ENCODE results near the gene ENDOU.

Gene ENDOU

GRCh38 chr12:47717443-47718193, 7.7 kb downstream of the ENDOU start:
- peak; percentile 17 for DNase-seq

GRCh38 chr12:47717046-47717442, 8.2 kb downstream of the ENDOU start:
- no peak for DNase-seq

- no peak for DNase-seq
Observed at GRCh38 chr12:47715877-47716548, 9.3 kb downstream of the ENDOU start.

GRCh38 chr12:47715393-47715876, 9.9 kb downstream of the ENDOU start:
- DNase-seq, result peak; percentile 77

GRCh38 chr12:47714826-47715386, 10.4 kb downstream of the ENDOU start:
- DNase-seq, result no peak

GRCh38 chr12:47712171-47712570, 13.1 kb downstream of the ENDOU start:
- no peak for DNase-seq

- no peak for DNase-seq
Observed at GRCh38 chr12:47711448-47711847, 13.8 kb downstream of the ENDOU start.

- DNase-seq, result no peak
Observed at GRCh38 chr12:47710278-47710677, 15.0 kb downstream of the ENDOU start.

- no peak for DNase-seq
Observed at GRCh38 chr12:47709671-47710070, 15.6 kb downstream of the ENDOU start.

GRCh38 chr12:47709237-47709636, 16.1 kb downstream of the ENDOU start:
- no peak for DNase-seq

- no peak for DNase-seq
Observed at GRCh38 chr12:47707905-47708543, 17.3 kb downstream of the ENDOU start.

- DNase-seq, result no peak
Observed at GRCh38 chr12:47707355-47707754, 17.9 kb downstream of the ENDOU start.

GRCh38 chr12:47705566-47706425, 19.5 kb downstream of the ENDOU start, which contains the start of gene RPAP3:
TSS of gene RPAP3 (minus strand) at chr12:47706030. CDS start at chr12:47702840, 3,190 bp downstream.
- peak; percentile 97 for DNase-seq

GRCh38 chr12:47705229-47705565, 20.1 kb downstream of the ENDOU start:
- no peak for DNase-seq

- DNase-seq, result no peak
Observed at GRCh38 chr12:47704719-47705118, 20.6 kb downstream of the ENDOU start.

- DNase-seq, result no peak
Observed at GRCh38 chr12:47700263-47700662, 25.0 kb downstream of the ENDOU start.

GRCh38 chr12:47698631-47699030, 26.7 kb downstream of the ENDOU start:
- DNase-seq, result no peak

- DNase-seq, result no peak
Observed at GRCh38 chr12:47698055-47698454, 27.2 kb downstream of the ENDOU start.

- DNase-seq, result no peak
Observed at GRCh38 chr12:47689215-47689614, 36.1 kb downstream of the ENDOU start.

- no peak for DNase-seq
Observed at GRCh38 chr12:47687636-47688035, 37.7 kb downstream of the ENDOU start.

- DNase-seq, result no peak
Observed at GRCh38 chr12:47686645-47687240, 38.5 kb downstream of the ENDOU start.

- DNase-seq, result no peak
Observed at GRCh38 chr12:47679785-47680184, 45.5 kb downstream of the ENDOU start.

All from stimulated activated naive CD4-positive, alpha-beta T cell treated with Interleukin-2 at 50 U/mL for 16 hours (primary cell).